Lower leg skin (tissue), 3 donors: ENCODE measurements around the gene FNDC3B.

Source experiments
- CTCF ChIP-seq, 3 donors: fragments of 450-650 bp; IDR thresholded peaks; one replicate each; pipeline ENCODE4 v1.5.1; 2016; ENCODE audit warnings: antibody characterized with exemption in 3 of 3, mild to moderate bottlenecking in 3 of 3, moderate library complexity in 2 of 3
- POLR2A ChIP-seq, 2 donors: fragments of 450-650 bp; IDR thresholded peaks; one replicate each; pipeline ENCODE4 v1.6.1; 2016 to 2017; ENCODE audit warnings: antibody characterized with exemption in 2 of 2, mild to moderate bottlenecking in 1 of 2, moderate library complexity in 1 of 2

GRCh38 chr3:172188511-172188910 is 149.1 kb downstream of the FNDC3B start:
- TF ChIP-seq CTCF (IDR thresholded peaks at IDR 0.05) (no peak), POLR2A (IDR thresholded peaks at IDR 0.05) (no peak)
